Progenitor cell of endocrine pancreas (in vitro differentiated cells): ENCODE data around the gene GABRR2. TPM values are rescaled to one million over a fixed set of nuclear protein-coding genes. Genes with fewer than 3 reads are reported as not detected.
"Not testable (repeated sequence)": the region's sequence is repeated elsewhere in the genome, so short reads cannot be mapped to it uniquely, and the experiment has no call there.

Source experiments
- DNase-seq: peaks from one replicate; pipeline ENCODE4 v3.0.0; 2021; ENCODE audit warnings: low spot score; ENCODE audit not compliant: unreplicated experiment
- H3K27ac Mint-ChIP-seq: 2 replicates; pipeline ENCODE4 v1.8.0; 2021; ENCODE audit warnings: mild to moderate bottlenecking, moderate library complexity, mixed read lengths
- H3K27me3 Mint-ChIP-seq: 2 replicates; pipeline ENCODE4 v1.8.0; 2021; ENCODE audit warnings: mixed read lengths
- H3K36me3 Mint-ChIP-seq: 2 replicates; pipeline ENCODE4 v1.8.0; 2022; ENCODE audit warnings: mixed read lengths; ENCODE audit not compliant: insufficient read depth
- H3K4me1 Mint-ChIP-seq: 2 replicates; pipeline ENCODE4 v1.8.0; 2021; ENCODE audit warnings: low read depth, mixed read lengths
- H3K4me3 Mint-ChIP-seq: 2 replicates; pipeline ENCODE4 v1.8.0; 2021; ENCODE audit warnings: low read depth, mild to moderate bottlenecking, moderate library complexity, mixed read lengths
- H3K9me3 Mint-ChIP-seq: 2 replicates; pipeline ENCODE4 v1.8.0; 2021; ENCODE audit warnings: low read depth, mixed read lengths
- CTCF ChIP-seq: fragments of 200-600 bp; sonication (generic); IDR thresholded peaks from one replicate; pipeline ENCODE4 v1.5.0; 2021; ENCODE audit warnings: antibody characterized with exemption, mild to moderate bottlenecking; ENCODE audit not compliant: unreplicated experiment
- total RNA-seq: library from RNA; stranded (reverse); gene quantifications from 2 replicates; pipeline ENCODE4 v1.2.1, GENCODE V29; 2021

Gene GABRR2
- total RNA-seq, 1 donor from 2014 or later = 0.53 TPM

DNA sequence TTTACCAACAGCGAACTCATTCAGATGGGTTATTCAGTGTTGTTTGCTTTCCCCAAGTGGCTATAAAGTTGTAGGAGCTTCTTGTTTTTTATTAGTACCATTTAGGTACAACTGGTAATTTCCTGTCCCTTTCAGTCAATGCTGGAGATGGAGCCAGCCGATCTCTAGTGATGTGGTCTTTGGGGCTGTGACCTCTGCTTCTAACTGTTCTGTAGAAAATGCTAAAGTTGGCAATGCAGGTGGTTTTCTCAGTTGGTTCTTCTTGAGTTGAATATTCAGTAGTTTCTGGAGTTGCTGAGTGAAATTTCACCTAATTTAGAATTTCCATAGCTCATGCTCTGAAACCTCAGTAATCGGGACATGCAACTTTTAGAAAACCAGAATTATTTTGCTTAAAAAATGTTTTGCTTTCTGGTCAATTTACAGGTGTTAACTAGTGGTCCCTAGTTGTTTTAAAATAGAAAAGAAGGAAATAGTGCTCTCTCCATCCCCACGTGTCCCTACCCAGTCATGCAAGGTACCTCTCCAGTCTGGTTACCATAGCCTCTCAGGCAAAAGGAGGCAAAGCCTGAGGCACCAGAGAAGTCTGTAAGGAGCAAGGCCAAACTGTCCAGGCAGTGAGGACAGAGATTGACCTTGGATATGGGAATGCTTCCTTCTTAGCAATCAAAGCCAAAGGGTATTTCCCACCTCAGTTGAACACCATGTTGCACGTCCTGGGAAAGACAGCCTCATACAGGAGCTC, 70.7 kb downstream of the GABRR2 start:
- H3K4me3 Mint-ChIP-seq = no peak overlapping the region
- H3K9me3 Mint-ChIP-seq = no peaks in the 10 kb centered on the region
- no peak for TF ChIP-seq CTCF
- H3K36me3 Mint-ChIP-seq = no peaks in the 10 kb centered on the region
- DNase-seq = no peak
- H3K4me1 Mint-ChIP-seq = no peaks in the 10 kb centered on the region
- H3K27me3 Mint-ChIP-seq = peaks cover 9% of the 10 kb centered on the region
- no peak overlapping the region for H3K27ac Mint-ChIP-seq

- H3K36me3 Mint-ChIP-seq = no peaks in the 10 kb centered on the region
- no peak for DNase-seq
- no peak overlapping the region for H3K27ac Mint-ChIP-seq
- H3K4me1 Mint-ChIP-seq = no peaks in the 10 kb centered on the region
- H3K9me3 Mint-ChIP-seq = no peaks in the 10 kb centered on the region
- peaks cover 9% of the 10 kb centered on the region for H3K27me3 Mint-ChIP-seq
- TF ChIP-seq CTCF = no peak
- no peak overlapping the region for H3K4me3 Mint-ChIP-seq
These were observed 71.8 kb downstream of the GABRR2 start for GRCh38 chr6:89243331-89243629.

- no peaks in the 10 kb centered on the region for H3K36me3 Mint-ChIP-seq
- H3K27me3 Mint-ChIP-seq = peaks cover 9% of the 10 kb centered on the region
- H3K9me3 Mint-ChIP-seq = no peaks in the 10 kb centered on the region
- no peak overlapping the region for H3K4me3 Mint-ChIP-seq
- no peak for DNase-seq
- no peak overlapping the region for H3K27ac Mint-ChIP-seq
- TF ChIP-seq CTCF = peak; percentile 67
- H3K4me1 Mint-ChIP-seq = no peaks in the 10 kb centered on the region
These were observed 72.3 kb downstream of the GABRR2 start for GRCh38 chr6:89242574-89243330.

DNA sequence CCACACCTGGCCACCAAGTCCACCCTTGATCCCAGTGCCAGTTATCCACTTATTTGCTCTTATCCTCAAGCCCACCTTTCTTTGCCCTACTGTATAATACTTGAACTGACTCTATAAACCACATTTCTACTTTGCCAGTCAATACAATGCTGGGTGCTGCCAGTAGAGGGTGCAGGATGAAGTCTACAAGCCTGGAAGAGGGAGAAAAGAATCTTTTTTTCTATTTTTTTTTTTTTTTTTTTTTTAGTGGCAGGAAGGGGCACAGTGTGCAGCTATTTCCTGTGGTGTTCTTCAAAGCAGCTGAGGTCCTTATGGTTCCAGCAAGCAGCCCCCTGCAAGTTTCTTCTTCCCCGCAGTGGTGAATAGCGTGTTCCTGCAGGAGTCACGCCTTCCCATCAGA, 75.8 kb downstream of the GABRR2 start:
- H3K9me3 Mint-ChIP-seq = peaks cover 11% of the 10 kb centered on the region
- H3K4me3 Mint-ChIP-seq = no peak overlapping the region
- no peak for DNase-seq
- no peaks in the 10 kb centered on the region for H3K4me1 Mint-ChIP-seq
- H3K36me3 Mint-ChIP-seq = no peaks in the 10 kb centered on the region
- H3K27me3 Mint-ChIP-seq = peaks cover 5% of the 10 kb centered on the region
- TF ChIP-seq CTCF = peak; percentile 48
- no peak overlapping the region for H3K27ac Mint-ChIP-seq

GRCh38 chr6:89237158-89237557, 77.9 kb downstream of the GABRR2 start:
- Mint-ChIP-seq H3K27me3 (no peaks in the 10 kb centered on the region), H3K9me3 (peaks cover 25% of the 10 kb centered on the region), H3K27ac (no peak overlapping the region), H3K4me1 (no peaks in the 10 kb centered on the region), H3K36me3 (no peaks in the 10 kb centered on the region), H3K4me3 (no peak overlapping the region)
- TF ChIP-seq CTCF = no peak
- DNase-seq = no peak

DNA sequence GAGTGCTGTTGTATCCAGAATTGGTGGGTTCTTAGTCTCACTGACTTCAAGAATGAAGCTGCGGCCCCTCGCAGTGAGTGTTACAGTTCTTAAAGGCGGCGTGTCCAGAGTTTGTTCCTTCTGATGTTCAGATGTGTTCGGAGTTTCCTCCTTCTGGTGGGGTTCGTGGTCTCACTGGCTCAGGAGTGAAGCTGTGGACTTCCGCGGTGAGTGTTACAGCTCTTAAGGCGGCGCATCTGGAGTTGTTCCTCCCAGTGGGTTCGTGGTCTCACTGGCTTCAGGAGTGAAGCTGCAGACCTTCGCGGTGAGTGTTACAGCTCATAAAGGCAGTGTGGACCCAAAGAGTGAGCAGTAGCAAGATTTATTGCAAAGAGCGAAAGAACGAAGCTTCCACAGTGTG, 81.5 kb downstream of the GABRR2 start:
- not testable (repeated sequence) for DNase-seq, H3K4me3 Mint-ChIP-seq, H3K36me3 Mint-ChIP-seq, H3K27ac Mint-ChIP-seq, H3K4me1 Mint-ChIP-seq, H3K27me3 Mint-ChIP-seq
- peaks cover 33% of the 10 kb centered on the region for H3K9me3 Mint-ChIP-seq
